22Rv1 (cell line): ENCODE results near the gene HPS6.
A peak's percentile ranks its signal among the peaks of the same experiment; 100 is the strongest.
"Not testable (repeated sequence)": the region's sequence is repeated elsewhere in the genome, so short reads cannot be mapped to it uniquely, and the experiment has no call there.

Source experiments
- H3K27ac ChIP-seq: fragments of 450-650 bp; 2 replicates; pipeline ENCODE4 v1.5.1; 2017
- ZFX ChIP-seq: fragments of 450-650 bp; IDR thresholded peaks from 2 replicates; pipeline ENCODE4 v1.6.1; 2017; ENCODE audit warnings: antibody characterized with exemption, borderline replicate concordance
- TF ChIP-seq, protein P1 (sequence below): fragments of 450-650 bp; IDR thresholded peaks from 2 replicates; pipeline ENCODE4 v1.5.1; 2017; ENCODE audit warnings: mild to moderate bottlenecking

HPS6 gene

DNA sequence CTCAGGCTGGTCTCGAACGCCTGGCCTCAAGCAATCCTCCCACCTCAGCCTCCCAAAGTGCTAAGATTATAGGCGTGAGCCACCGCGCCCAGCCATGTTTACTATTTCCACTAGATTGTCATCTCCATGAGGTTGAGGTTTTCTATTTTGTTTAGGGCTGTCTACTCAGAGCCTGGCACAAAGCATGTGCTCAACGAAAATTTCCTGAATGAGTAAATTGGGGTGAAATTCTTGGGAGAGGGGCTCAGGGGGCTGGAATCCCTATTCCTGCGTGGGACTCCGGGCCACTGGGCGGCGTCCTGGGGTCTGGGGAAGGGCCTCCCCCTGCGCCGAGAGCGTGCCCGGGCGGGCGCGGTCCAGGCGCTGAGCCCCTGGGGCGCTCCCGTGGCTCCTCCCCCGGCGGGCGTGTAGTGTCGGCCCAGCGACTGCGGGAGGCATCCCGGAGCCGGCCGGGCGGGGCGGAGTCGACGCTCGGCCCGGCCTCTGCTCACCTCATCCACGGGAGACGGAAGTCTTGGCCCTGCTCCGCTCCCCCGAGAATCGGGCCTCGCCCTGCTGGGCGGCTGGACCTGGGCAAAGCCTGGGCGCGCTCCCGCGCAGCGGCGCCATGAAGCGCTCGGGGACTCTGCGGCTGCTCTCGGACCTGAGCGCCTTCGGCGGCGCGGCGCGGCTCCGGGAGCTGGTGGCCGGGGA lies at the start of gene HPS6:
Gene HPS6, plus strand, starts transcription at position 482 of the 693 bp plus-strand sequence. Its CDS starts 126 bp downstream, at position 608.
- peak within 1 kb of the TSS; percentile 82 for H3K27ac ChIP-seq
- no peak for TF ChIP-seq ZFX
- TF ChIP-seq, protein P1, sequence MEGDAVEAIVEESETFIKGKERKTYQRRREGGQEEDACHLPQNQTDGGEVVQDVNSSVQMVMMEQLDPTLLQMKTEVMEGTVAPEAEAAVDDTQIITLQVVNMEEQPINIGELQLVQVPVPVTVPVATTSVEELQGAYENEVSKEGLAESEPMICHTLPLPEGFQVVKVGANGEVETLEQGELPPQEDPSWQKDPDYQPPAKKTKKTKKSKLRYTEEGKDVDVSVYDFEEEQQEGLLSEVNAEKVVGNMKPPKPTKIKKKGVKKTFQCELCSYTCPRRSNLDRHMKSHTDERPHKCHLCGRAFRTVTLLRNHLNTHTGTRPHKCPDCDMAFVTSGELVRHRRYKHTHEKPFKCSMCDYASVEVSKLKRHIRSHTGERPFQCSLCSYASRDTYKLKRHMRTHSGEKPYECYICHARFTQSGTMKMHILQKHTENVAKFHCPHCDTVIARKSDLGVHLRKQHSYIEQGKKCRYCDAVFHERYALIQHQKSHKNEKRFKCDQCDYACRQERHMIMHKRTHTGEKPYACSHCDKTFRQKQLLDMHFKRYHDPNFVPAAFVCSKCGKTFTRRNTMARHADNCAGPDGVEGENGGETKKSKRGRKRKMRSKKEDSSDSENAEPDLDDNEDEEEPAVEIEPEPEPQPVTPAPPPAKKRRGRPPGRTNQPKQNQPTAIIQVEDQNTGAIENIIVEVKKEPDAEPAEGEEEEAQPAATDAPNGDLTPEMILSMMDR, result peak; percentile 22; the same call in 1 of the 2 replicates

- no peak for TF ChIP-seq ZFX
- TF ChIP-seq, protein P1, result no peak
Observed at GRCh38 chr10:102016416-102016815, 48.7 kb upstream of the HPS6 start.

GRCh38 chr10:102017295-102017694 lies 47.9 kb upstream of the HPS6 start:
- TF ChIP-seq, protein P1, result no peak
- no peak for TF ChIP-seq ZFX
- H3K27ac ChIP-seq, result no peak overlapping the region

More at GRCh38 chr10:102016416-102016815, 48.7 kb upstream of the HPS6 start:
- H3K27ac ChIP-seq, result no peak overlapping the region

DNA sequence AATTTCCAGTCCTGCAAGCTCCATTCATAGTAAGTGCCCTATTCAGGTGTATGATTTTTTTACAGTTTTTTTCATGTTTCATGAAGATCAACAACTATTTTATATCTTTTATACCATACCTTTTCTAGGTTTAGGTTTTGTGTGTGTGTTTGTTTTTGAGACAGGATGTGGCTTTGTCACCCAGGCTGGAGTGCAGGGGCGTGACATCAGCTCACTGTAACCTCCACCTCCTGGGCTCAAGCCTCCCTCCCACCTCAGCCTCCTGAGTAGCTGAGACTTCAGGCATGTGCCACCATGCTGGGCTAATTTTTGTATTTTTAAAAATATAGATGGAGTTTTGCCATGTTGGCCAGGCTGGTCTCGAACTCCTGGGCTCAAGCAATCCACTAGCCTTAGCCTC lies 44.2 kb upstream of the HPS6 start:
- no peak for TF ChIP-seq ZFX
- TF ChIP-seq, protein P1, result no peak
- H3K27ac ChIP-seq, result no peak overlapping the region

- no peak for TF ChIP-seq ZFX
- TF ChIP-seq, protein P1, result no peak
- no peak overlapping the region for H3K27ac ChIP-seq
Observed at GRCh38 chr10:102024799-102025198, 40.4 kb upstream of the HPS6 start.

DNA sequence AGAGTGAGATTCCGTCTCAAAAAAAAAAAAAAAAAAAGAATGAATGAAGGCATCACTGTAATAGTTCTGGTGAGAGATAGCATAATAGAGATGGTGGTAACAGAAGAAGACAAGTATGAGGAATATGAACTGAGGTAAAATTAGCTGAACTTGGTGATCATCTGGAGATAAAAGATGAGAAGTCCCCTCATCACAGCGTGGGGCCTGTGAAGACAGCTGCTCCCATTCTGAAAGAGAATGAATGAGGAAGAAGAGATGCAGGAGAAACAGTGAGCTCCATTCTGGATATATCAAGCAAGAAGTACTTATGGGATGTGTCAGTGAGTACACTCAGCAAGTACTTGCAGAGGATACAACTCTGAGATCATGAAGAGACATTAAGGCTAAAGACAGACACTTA lies 37.9 kb upstream of the HPS6 start:
- TF ChIP-seq, protein P1, result no peak
- TF ChIP-seq ZFX, result no peak
- H3K27ac ChIP-seq, result no peak overlapping the region

DNA sequence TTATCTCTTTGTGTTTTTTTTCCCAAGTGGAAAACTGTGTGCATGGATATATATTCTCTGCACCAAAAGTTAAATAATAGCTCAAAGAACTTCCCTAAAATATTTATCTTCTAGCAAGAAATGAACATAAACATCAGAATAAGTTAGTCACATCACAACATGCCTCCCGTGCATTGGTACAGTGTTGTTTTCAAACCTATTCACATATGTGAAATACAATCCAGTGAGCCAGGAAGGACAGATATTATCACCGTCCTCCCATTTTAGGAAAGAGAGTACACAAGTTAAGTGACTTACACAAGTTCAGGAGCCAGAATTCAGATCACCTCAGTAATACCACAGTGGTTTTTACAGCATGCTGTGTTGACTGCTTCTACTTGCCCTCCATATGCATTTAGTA lies 31.4 kb upstream of the HPS6 start:
- no peak overlapping the region for H3K27ac ChIP-seq
- no peak for TF ChIP-seq ZFX
- TF ChIP-seq, protein P1, result no peak

DNA sequence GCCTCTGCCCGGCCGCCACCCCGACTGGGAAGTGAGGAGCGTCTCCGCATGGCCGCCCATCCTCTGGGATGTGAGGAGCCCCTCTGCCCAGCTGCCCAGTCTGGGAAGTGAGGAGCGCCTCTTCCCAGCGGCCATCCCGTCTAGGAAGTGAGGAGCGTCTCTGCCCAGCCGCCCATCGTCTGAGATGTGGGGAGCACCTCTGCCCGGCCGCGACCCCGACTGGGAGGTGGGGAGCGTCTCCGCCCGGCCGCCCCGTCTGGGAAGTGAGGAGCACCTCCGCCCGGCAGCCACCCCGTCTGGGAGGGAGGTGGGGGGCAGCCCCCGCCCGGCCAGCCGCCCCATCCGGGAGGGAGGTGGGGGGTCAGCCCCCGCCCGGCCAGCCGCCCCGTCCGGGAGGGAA lies 29.3 kb upstream of the HPS6 start:
- not testable (repeated sequence) for H3K27ac ChIP-seq
